Measurements from ENCODE around the gene PPP1R8. TPM values are rescaled to one million over a fixed set of nuclear protein-coding genes. Genes with fewer than 3 reads are reported as not detected.

PPP1R8 gene
- total and polyA plus RNA-seq, 4 donors = 3.1 to 20.5 (median 17.5) TPM

GRCh38 chr1:27878039-27878438, 47.5 kb downstream of the PPP1R8 start:
- H3K27me3 ChIP-seq (ENCODE audit: control insufficient read depth in 4 of 4, insufficient read depth in 4 of 4, low read length in 3 of 4) = no peaks in the 10 kb centered on the region
- H3K9ac ChIP-seq (ENCODE audit: low read depth in 1 of 2, low read length in 2 of 2) = no peak overlapping the region
- H3K4me1 ChIP-seq (ENCODE audit: control insufficient read depth in 4 of 4, insufficient read depth in 4 of 4, low read length in 3 of 4) = peaks cover 0 to under 1% (median 0%) of the 10 kb centered on the region in 4 donors
- DNase-seq (ENCODE audit: low spot score) = no peak
- no peak overlapping the region for H3K27ac ChIP-seq (ENCODE audit: low read depth in 1 of 2, low read length in 2 of 2)
- 83% methylated on average over 4 of the region's 4 CpGs for WGBS
- no peak overlapping the region for H3K4me3 ChIP-seq (ENCODE audit: low read depth in 1 of 3, low read length in 3 of 3)
- TF ChIP-seq ZBTB33 (IDR thresholded peaks at IDR 0.05) = no peak
- TF ChIP-seq HNF4G (IDR thresholded peaks at IDR 0.05) = no peak
- no peak for TF ChIP-seq SP1 (IDR thresholded peaks at IDR 0.05)
- no peak for TF ChIP-seq RAD21 (IDR thresholded peaks at IDR 0.05)
- TF ChIP-seq FOXA1 (IDR thresholded peaks at IDR 0.05) = no peak
- TF ChIP-seq REST (IDR thresholded peaks at IDR 0.05) = no peak
- no peak for TF ChIP-seq NR2F2 (IDR thresholded peaks at IDR 0.05)
- TF ChIP-seq HNF4A (conservative IDR thresholded peaks at IDR 0.05) = no peak
- no peak for TF ChIP-seq TAF1 (conservative IDR thresholded peaks at IDR 0.05)
- TF ChIP-seq MAX (IDR thresholded peaks at IDR 0.05) = no peak
- TF ChIP-seq RXRA (IDR thresholded peaks at IDR 0.05) = no peak
- no peak for TF ChIP-seq GABPA (IDR thresholded peaks at IDR 0.05 in 1 of 2, conservative IDR thresholded peaks at IDR 0.05 in 1 of 2)
- no peak for TF ChIP-seq JUND (IDR thresholded peaks at IDR 0.05)
- TF ChIP-seq FOXA2 (IDR thresholded peaks at IDR 0.05) = no peak
- TF ChIP-seq ATF3 (IDR thresholded peaks at IDR 0.05) = no peak
- TF ChIP-seq CTCF (IDR thresholded peaks at IDR 0.05; ENCODE audit: low read depth, low read length, missing input control) = no peak
- no peak for TF ChIP-seq YY1 (IDR thresholded peaks at IDR 0.05)
- TF ChIP-seq EGR1 (IDR thresholded peaks at IDR 0.05; ENCODE audit: low read depth in 2 of 2) = no peak
- H3K9me3 ChIP-seq (ENCODE audit: control insufficient read depth in 4 of 4, low read length in 3 of 4) = no peaks in the 10 kb centered on the region
- no peaks in the 10 kb centered on the region for H3K36me3 ChIP-seq (ENCODE audit: control insufficient read depth in 4 of 4, insufficient read depth in 3 of 4, low read depth in 1 of 4, low read length in 3 of 4)
